Ishikawa (cell line): ENCODE results near the gene PIGZ.
A peak's percentile ranks its signal among the peaks of the same experiment; 100 is the strongest.

Source experiments
- CEBPB ChIP-seq: IDR thresholded peaks from 2 replicates; pipeline ENCODE4 v1.6.1; 2012
- CREB1 ChIP-seq: IDR thresholded peaks from 2 replicates; pipeline ENCODE4 v1.6.1; 2012; ENCODE audit warnings: low read depth
- EGR1 ChIP-seq: IDR thresholded peaks from 2 replicates; pipeline ENCODE4 v1.6.1; 2012
- EP300 ChIP-seq: IDR thresholded peaks from 2 replicates; pipeline ENCODE4 v1.6.1; 2012; ENCODE audit warnings: borderline replicate concordance
- FOXM1 ChIP-seq: IDR thresholded peaks from 2 replicates; pipeline ENCODE4 v1.6.1; 2012; ENCODE audit warnings: low read depth, borderline replicate concordance
- NFIC ChIP-seq: IDR thresholded peaks from 2 replicates; pipeline ENCODE4 v1.6.1; 2012
- RAD21 ChIP-seq: IDR thresholded peaks from 2 replicates; pipeline ENCODE4 v1.6.1; 2012; ENCODE audit warnings: low read depth
- REST ChIP-seq: IDR thresholded peaks from 2 replicates; pipeline ENCODE4 v1.6.1; 2012; ENCODE audit warnings: low read depth, mild to moderate bottlenecking
- TAF1 ChIP-seq: IDR thresholded peaks from 2 replicates; pipeline ENCODE4 v1.6.1; 2012; ENCODE audit warnings: low read depth, mild to moderate bottlenecking
- TCF12 ChIP-seq: IDR thresholded peaks from 2 replicates; pipeline ENCODE4 v1.6.1; 2012; ENCODE audit warnings: low read depth
- TEAD4 ChIP-seq: IDR thresholded peaks from 2 replicates; pipeline ENCODE4 v1.6.1; 2012
- YY1 ChIP-seq: IDR thresholded peaks from 2 replicates; pipeline ENCODE4 v1.6.1; 2012; ENCODE audit warnings: low read depth
- ZBTB7A ChIP-seq: IDR thresholded peaks from 2 replicates; pipeline ENCODE4 v1.6.1; 2012; ENCODE audit warnings: low read depth
- TF ChIP-seq, protein P1 (sequence below): IDR thresholded peaks from 2 replicates; pipeline ENCODE4 v1.6.1; 2012
- TF ChIP-seq, protein P2 (sequence below): IDR thresholded peaks from 2 replicates; pipeline ENCODE4 v1.6.1; 2012

PIGZ gene

GRCh38 chr3:197006446-197006845, 37.8 kb upstream of the PIGZ start:
- TF ChIP-seq CEBPB (no peak), EGR1 (no peak), EP300 (no peak), TCF12 (no peak), FOXM1 (no peak), YY1 (no peak), REST (no peak), TEAD4 (no peak), RAD21 (no peak), NFIC (no peak), ZBTB7A (no peak), CREB1 (no peak), TAF1 (no peak)
- TF ChIP-seq, protein P1, sequence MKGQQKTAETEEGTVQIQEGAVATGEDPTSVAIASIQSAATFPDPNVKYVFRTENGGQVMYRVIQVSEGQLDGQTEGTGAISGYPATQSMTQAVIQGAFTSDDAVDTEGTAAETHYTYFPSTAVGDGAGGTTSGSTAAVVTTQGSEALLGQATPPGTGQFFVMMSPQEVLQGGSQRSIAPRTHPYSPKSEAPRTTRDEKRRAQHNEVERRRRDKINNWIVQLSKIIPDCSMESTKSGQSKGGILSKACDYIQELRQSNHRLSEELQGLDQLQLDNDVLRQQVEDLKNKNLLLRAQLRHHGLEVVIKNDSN: no peak
- TF ChIP-seq, protein P2, sequence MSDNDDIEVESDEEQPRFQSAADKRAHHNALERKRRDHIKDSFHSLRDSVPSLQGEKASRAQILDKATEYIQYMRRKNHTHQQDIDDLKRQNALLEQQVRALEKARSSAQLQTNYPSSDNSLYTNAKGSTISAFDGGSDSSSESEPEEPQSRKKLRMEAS: no peak

DNA sequence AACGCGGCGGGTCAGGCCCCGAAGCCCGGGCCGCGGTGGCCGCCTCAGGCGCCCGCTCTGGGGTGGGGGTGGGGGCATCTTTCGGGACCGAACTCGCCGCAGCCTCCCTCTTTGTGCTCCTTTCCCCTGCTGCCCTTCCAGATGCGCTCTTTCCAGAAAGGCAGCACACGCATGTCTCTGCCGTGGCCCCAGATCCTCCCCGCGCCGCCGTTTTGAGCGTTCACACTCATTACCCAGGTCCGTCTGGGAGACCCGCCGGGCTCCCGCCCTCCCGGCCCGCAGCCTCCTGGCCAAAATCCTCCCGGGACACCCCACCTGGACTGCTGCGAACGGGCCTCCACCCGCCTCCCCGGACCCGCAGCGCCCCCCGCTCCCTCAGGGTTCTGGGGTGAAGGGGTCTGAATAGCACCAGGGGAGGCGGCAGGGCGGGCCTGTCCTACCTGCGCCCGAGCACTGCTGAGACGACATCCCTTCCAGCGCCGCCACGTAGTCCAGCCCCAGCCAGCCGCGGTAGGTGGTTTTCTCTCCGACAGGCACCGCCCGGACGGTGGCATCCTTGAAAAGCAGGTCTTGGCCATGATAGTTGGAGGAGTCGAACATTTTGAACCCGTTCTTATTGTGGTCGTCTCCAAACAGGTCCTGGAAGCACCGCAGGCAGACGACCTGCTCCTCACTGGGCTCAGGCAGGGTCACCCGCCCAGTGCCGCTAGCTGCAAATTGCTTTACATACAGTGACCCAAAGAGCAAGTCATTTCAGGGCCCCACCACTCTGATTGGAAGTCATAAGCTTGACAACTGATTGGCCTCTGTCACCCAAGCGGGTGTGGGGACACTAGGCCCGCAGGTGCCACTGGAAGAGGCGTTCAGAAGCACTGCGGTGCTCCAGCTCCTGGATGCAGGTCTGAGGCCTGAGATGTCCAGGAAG, 35.1 kb upstream of the PIGZ start:
- 0 out of 2 replicates have a peak, but pooled peaks have one; percentile 16 for TF ChIP-seq ZBTB7A
- TF ChIP-seq, protein P2: no peak
- TF ChIP-seq EP300: no peak
- TF ChIP-seq, protein P1: no peak

DNA sequence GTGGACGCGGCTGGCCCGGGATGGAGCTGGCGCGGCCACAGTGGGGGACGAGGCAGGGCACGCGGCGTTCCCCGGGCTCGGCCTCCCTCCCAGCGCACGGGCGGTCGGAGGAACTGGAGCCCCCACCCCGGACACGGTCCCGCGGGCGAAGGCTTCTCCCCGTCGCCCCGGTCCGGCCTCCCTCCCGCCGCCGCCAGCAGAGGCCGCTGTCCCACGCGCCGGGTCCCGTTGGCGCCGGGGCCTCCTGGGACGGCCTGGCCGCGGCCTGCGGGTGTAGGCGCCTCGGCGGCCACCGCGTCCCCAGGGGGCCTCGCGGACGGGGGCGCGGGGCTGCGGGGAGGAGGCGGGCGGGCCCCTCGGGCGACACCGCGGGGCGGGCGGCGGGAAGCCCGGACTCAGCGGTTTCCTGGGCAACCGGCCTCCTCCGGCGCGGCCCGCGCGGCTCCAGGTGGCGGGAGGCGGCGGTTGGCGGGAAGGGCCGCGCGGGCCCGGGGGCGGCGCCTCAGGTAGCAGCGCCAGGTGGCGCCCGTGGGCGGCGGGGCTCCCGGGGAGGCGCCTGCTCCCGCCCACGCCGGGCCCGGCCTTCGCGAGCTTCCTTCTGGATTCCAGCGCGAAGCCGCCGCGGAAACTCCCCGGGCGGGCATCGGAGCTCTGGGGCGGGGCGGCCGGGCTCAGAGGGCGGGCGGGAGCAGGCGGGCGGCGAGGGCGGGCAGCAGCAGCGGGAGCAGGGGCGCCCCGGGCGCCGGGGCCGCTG, 34.2 kb upstream of the PIGZ start:
- TF ChIP-seq ZBTB7A (peak; percentile 62; the same call in 1 of the 2 replicates), YY1 (no peak), EGR1 (peak; percentile 98), FOXM1 (no peak), CREB1 (no peak), TCF12 (no peak), EP300 (no peak), TEAD4 (no peak), RAD21 (peak; percentile 68; the same call in 1 of the 2 replicates), CEBPB (no peak), NFIC (no peak), TAF1 (no peak; the same call in none of the 2 replicates), REST (no peak)
- TF ChIP-seq, protein P2: peak; percentile 23; the same call in 1 of the 2 replicates
- TF ChIP-seq, protein P1: no peak

- TF ChIP-seq TAF1 (no peak), ZBTB7A (peak; percentile 89; the same call in 1 of the 2 replicates)
- TF ChIP-seq, protein P2: peak; percentile 42
These were observed 33.5 kb upstream of the PIGZ start for GRCh38 chr3:197001972-197002700.
